ELR (cell line): Measurements from ENCODE around the gene FXN.
A peak's percentile ranks its signal among the peaks of the same experiment; 100 is the strongest.
"Not testable (repeated sequence)": the region's sequence is repeated elsewhere in the genome, so short reads cannot be mapped to it uniquely, and the experiment has no call there.

Experiments
- DNase-seq: peaks from one replicate; pipeline ENCODE4 v3.0.0-alpha.2; 2015; ENCODE audit warnings: low read depth

The FXN gene

DNA sequence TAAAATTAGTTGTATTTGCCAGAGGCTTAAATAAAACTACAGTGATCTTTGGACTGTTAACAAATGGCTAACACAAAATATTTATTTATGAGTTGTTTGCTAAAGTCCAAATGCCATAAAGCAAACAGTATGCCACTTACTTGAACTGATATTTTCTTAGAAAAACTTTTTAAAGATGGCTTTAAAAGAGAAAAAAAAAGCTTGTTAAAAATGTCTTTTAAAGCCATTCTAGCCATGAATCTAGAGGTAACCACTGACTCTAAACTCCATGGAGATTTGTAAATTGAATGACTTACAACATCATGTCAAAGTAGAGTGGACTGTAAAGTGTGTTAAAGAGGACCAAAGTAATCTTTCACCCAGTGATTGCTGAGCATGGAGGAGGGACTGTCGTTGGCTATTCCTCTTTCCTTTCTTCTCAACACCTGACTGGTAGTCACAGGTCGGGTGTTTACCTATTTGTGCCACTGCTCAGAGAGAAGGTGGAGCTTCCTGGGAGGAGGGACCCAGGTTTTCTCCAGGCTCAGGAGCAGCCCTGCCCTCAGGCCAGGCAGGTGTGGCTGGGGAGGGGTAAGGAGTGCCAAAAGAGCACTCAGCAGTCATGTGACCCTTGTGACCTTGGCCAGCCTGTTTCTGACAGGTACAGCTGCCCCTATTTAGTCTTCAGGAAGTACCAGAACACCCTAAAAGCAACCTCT, 69.4 kb downstream of the FXN start:
- no peak for DNase-seq

GRCh38 chr9:69107771-69108170, 72.2 kb downstream of the FXN start:
- DNase-seq = no peak

GRCh38 chr9:69108706-69109105, 73.2 kb downstream of the FXN start:
- DNase-seq = not testable (repeated sequence)

GRCh38 chr9:69109152-69109551, 73.6 kb downstream of the FXN start:
- DNase-seq = no peak

- not testable (repeated sequence) for DNase-seq
Observed at GRCh38 chr9:69112646-69113045, 77.1 kb downstream of the FXN start.

DNA sequence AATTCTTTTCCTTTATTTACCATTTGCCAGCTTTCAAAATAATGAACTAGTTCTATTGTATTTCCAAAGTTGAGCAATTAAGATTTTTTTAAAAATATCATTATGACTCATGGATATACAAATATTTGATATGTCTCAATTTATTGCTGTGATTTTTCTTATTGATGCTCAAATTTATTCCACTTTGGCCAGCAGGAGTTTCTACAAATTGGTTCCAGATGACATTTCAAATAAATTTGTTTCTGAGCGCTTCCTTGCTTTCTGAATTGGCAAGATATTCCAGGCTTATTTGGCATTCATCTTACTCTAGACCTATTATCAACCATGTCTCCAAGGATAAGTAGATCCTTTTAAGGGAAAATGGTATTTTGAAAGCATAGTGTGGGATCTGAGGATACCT, 80.1 kb downstream of the FXN start:
- DNase-seq = no peak

- DNase-seq = no peak
Observed at GRCh38 chr9:69118656-69119055, 83.1 kb downstream of the FXN start.

DNA sequence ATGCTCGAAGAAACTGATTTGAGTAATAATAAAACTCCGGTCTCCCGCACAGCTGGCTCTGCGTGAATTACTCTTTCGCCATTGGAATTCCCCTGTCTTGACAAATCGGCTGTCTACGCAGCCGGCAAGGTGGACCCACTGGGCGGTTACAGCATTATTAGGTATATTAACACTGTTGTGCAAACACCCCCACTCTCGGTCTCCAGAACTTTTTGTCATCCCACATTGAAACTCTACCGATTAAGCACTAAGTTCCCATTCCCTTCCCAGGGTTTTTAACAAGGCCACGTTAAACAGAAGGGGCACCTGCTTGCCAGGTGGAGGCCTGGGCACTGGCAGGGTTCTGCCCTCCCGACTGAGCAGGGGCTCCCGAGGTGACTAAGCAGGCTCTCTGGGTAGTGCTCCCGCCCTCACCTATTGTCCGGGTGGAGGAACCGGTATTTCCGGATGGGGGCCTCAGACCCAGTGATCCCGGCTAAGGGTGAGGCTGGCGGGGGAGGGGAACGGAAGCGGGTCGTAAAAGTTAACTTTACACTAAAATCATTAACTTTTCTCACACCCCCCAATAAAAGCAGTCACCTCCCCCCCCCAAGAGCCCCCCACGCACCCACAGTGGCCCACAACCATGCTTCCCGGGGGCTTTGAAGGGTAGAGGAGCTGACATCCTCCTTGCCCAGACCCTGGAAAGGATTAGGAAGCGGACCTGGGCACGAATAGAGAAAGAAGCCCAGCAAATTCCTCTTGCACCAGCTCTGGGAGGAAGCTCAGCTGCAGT, 85.0 kb downstream of the FXN start:
- DNase-seq = peak; percentile 57

DNA sequence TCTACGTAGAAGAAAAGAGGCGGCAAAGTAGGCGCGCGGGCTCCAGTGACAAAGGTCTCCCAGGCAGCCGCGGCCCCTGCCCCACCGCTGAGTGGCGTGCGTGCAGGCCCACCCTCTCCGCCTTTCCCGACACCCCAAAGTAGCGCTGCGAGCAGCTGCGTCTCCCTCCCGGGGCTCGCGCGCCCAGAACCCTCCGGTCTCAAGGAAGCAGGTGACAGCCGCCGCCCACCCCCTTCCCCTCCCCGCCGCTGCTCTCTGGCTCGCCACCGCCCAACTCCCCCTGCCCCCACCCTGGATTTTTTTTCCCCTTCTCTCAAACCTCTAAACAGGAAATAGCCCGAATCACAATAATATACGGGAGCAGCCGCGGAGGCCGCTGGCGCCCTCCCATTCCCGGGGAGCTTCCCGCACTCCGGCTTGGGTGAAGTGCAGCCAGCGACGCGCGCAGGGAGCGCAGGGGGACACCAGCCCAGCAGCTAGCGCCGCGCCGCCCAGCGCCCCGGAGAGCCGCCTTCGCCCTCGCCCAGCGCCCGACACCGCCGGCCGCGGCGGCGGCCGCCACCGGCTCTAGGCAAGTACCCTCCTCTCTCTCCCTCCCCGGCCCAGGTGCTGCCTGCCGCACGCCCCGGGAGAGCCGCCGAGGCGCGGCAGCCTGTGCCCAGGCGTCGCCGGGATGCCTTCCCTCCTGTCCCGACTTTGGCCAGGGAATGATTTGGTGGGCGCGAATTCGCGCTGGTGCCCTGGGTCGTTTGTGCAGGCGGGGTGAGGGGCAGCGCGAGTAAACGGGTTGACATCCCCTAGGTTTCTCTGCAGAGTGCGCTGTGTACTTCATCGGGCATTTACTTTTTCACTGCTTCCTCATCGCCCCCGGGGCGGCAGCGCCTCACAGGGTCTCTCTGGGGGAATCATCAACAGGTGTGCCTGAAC, 85.9 kb downstream of the FXN start:
- DNase-seq = peak; percentile 64

GRCh38 chr9:69122082-69122548, 86.6 kb downstream of the FXN start:
- DNase-seq = peak; percentile 78

DNA sequence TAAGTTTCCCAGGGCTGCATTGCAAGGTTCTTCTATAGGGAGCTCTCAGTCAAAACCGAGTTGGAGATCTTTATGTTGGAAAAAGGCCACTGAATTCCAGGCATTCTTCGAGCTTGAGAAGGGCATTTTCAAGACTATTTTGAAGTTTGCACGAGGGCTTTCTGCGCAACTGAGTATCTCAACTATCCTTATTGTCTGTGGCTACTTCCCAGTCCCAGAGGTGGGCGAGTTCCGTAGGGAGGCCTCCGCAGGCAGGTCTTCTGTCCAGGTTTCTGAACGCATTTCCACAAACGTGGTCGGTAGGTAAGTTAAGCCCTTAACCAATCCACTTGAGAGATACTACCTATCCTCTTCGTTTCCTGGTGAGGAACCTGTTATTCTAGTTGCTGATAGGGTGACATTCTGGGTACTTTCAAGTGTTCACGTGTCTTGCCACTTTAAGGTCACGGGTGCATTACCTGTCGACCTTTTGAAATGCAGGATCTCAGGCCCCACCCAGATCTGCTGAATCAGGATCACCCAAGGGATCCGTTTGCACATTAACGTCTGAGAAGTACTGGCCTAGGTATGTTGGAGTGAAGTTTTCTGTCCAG, 87.1 kb downstream of the FXN start:
- DNase-seq = peak; percentile 78

- peak; percentile 90 for DNase-seq
Observed at GRCh38 chr9:69130456-69131441, 95.2 kb downstream of the FXN start.

- peak; percentile 95 for DNase-seq
Observed at GRCh38 chr9:69131682-69132081, 96.1 kb downstream of the FXN start.

DNA sequence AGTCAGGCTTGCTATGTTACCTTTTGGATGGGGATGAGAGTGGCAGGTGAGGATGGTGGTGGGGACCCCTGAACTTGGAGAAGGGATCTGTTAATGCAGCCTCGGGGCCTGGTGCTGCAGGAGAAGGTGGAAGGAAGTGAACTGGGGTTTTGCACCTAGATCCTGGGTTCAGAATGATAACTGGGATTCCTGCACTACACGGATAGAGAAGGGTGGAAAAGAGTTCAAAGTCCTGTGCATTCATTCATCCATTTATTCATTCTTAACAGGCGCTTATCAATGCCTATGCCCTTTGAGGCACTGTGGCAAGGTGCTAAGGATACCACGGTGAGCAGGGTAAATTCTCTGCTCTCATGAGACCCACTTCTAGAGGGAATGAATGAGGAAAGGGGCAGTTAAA, 96.8 kb downstream of the FXN start:
- DNase-seq = no peak

DNA sequence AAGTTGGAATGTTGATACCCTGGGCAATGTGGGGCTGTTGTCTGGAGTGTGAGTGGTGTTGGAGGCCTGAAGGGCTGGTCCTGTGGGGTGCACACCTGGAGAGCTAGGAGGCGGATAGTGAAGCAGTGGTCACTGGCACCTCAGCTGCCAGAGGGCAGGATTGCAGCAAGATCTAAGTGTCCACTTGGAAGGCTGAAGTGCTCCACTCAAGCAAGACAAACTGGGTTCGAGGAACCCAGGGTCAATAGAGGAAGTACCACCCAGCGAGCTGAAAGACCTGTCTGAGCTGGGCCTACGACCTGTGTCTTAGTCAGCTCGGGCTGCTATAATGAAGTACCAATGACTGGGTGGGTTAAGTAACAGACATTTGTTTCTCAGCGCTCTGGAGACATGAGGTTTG, 98.9 kb downstream of the FXN start:
- DNase-seq = no peak

GRCh38 chr9:69136185-69136584, 100.6 kb downstream of the FXN start:
- peak; percentile 15 for DNase-seq

DNA sequence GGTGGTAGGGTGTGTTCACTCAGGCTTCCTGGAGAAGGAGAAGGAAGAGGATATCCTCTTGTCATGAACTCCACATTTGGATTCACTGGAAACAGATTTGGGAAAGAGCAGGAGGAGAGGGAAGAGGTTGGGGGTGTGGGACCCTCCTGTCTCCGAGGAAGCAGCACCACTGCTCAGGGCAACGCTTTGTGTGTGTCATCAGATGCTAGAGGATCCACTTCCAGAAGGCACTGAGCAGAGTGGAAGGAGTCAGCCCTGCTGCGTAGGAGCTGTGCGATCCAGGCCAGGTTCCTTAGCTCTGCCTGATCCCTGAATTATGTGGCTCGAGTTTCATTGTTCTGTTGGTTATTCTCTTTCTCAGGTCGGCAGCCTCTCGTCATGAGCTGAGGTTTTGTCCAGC, 101.2 kb downstream of the FXN start:
- DNase-seq = no peak

DNA sequence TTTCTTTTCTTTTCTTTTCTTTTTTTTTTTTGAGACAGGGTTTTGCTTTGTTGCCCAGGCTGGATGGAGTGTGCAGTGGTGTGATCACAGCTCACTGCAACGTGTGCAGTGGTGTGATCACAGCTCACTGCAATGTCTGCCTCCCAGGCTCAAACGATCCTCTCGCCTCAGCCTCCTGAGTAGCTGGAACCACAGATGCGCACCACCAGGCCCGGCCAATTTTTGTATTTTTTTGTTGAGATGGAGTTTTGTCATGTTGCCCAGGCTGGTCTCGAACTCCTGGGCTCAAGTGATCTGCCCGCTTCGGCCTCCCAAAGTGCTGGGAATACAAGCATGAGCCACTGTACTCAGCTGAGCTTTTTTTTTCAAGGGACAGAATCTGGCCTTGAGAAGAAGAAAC, 101.8 kb downstream of the FXN start:
- no peak for DNase-seq

- no peak for DNase-seq
Observed at GRCh38 chr9:69139596-69139995, 104.0 kb downstream of the FXN start.

DNA sequence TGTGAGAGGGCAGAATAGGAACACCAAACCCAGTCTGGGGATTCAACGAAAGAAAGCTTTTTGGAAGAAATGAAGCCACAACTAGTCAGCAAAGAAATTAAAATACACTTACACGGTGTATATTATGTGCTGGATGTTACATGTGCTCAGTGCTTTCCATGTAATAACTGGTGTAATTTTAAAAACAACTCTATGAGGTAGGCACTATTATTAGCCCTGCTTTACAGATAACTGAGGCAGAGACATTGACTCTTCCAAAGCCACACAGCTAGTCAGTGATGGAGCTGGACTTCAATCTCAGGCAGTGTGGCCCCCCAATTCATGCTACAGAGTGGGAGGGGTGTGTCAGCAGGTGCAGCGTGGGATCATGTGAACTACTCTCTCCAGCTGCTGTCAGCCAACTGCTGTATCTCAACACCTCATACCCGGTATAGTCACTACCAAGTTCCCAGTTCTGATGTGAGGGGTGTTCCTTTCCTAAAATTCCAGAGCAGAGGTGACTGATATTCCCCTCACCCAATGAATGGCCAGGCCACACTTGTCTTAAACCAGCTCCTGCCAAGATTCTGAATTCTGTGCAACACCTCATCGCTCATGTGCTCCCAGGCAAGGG, 104.7 kb downstream of the FXN start:
- no peak for DNase-seq
